ENCODE results near the gene SKP2.

SKP2 gene

GRCh38 chr5:36173426-36173825, 21.5 kb downstream of the SKP2 start:
- TF ChIP-seq CTCF (IDR thresholded peaks at IDR 0.05; ENCODE audit: low read depth, low read length, missing control alignments) = no peak
- Histone ChIP-seq H3K4me3 (ENCODE audit: low read depth, low read length) (no peak overlapping the region), H3K36me3 (replicated peaks) (peaks cover 26% of the 10 kb centered on the region), H3K27me3 (replicated peaks) (no peaks in the 10 kb centered on the region), H3K27ac (no peak overlapping the region)
- in situ Hi-C loops (cut with HindIII; ENCODE audit: low pct_ligation_motif_present, low sequenced_read_pairs) = no loop called here
- DNase-seq = no peak

GRCh38 chr5:36174119-36174518, 22.2 kb downstream of the SKP2 start:
- in situ Hi-C loops (cut with HindIII; ENCODE audit: low pct_ligation_motif_present, low sequenced_read_pairs) = no loop called here
- Histone ChIP-seq H3K36me3 (replicated peaks) (peaks cover 21% of the 10 kb centered on the region), H3K27ac (no peak overlapping the region), H3K4me3 (ENCODE audit: low read depth, low read length) (no peak overlapping the region), H3K27me3 (replicated peaks) (no peaks in the 10 kb centered on the region)
- DNase-seq = no peak
- no peak for TF ChIP-seq CTCF (IDR thresholded peaks at IDR 0.05; ENCODE audit: low read depth, low read length, missing control alignments)

- H3K27me3 ChIP-seq (replicated peaks) = no peaks in the 10 kb centered on the region
- DNase-seq = no peak
- no peak overlapping the region for H3K27ac ChIP-seq
- no peak overlapping the region for H3K4me3 ChIP-seq (ENCODE audit: low read depth, low read length)
- H3K36me3 ChIP-seq (replicated peaks) = peaks cover 21% of the 10 kb centered on the region
- TF ChIP-seq CTCF (IDR thresholded peaks at IDR 0.05; ENCODE audit: low read depth, low read length, missing control alignments) = no peak
- in situ Hi-C loops (cut with HindIII; ENCODE audit: low pct_ligation_motif_present, low sequenced_read_pairs) = no loop called here
Observed at GRCh38 chr5:36175043-36175442, 23.1 kb downstream of the SKP2 start.

- Histone ChIP-seq H3K27me3 (replicated peaks) (no peaks in the 10 kb centered on the region), H3K4me3 (ENCODE audit: low read depth, low read length) (no peak overlapping the region), H3K27ac (no peak overlapping the region), H3K36me3 (replicated peaks) (peaks cover 20% of the 10 kb centered on the region)
- TF ChIP-seq CTCF (IDR thresholded peaks at IDR 0.05; ENCODE audit: low read depth, low read length, missing control alignments) = no peak
- in situ Hi-C loops (cut with HindIII; ENCODE audit: low pct_ligation_motif_present, low sequenced_read_pairs) = no loop called here
- no peak for DNase-seq
Observed at GRCh38 chr5:36177154-36177553, 25.2 kb downstream of the SKP2 start.

GRCh38 chr5:36177715-36178523, 26.0 kb downstream of the SKP2 start:
- in situ Hi-C loops (cut with HindIII; ENCODE audit: low pct_ligation_motif_present, low sequenced_read_pairs) = no loop called here
- DNase-seq = peak; percentile 24
- peak; percentile 49 for TF ChIP-seq CTCF (IDR thresholded peaks at IDR 0.05; ENCODE audit: low read depth, low read length, missing control alignments)
- Histone ChIP-seq H3K4me3 (ENCODE audit: low read depth, low read length) (no peak overlapping the region), H3K36me3 (replicated peaks) (peaks cover 14% of the 10 kb centered on the region), H3K27me3 (replicated peaks) (no peaks in the 10 kb centered on the region), H3K27ac (no peak overlapping the region)

GRCh38 chr5:36178524-36178890, 26.6 kb downstream of the SKP2 start:
- TF ChIP-seq CTCF (IDR thresholded peaks at IDR 0.05; ENCODE audit: low read depth, low read length, missing control alignments) = no peak
- no peak overlapping the region for H3K4me3 ChIP-seq (ENCODE audit: low read depth, low read length)
- in situ Hi-C loops (cut with HindIII; ENCODE audit: low pct_ligation_motif_present, low sequenced_read_pairs) = no loop called here
- no peak for DNase-seq
- H3K36me3 ChIP-seq (replicated peaks) = peaks cover 11% of the 10 kb centered on the region
- no peak overlapping the region for H3K27ac ChIP-seq
- H3K27me3 ChIP-seq (replicated peaks) = no peaks in the 10 kb centered on the region
